ENCODE measurements around the gene AMH. TPM values are rescaled to one million over a fixed set of nuclear protein-coding genes. Genes with fewer than 3 reads are reported as not detected.
A peak's percentile ranks its signal among the peaks of the same experiment; 100 is the strongest.

Gene AMH
- total RNA-seq, 1 donor from 2014 or later, result 3.5 TPM

DNA sequence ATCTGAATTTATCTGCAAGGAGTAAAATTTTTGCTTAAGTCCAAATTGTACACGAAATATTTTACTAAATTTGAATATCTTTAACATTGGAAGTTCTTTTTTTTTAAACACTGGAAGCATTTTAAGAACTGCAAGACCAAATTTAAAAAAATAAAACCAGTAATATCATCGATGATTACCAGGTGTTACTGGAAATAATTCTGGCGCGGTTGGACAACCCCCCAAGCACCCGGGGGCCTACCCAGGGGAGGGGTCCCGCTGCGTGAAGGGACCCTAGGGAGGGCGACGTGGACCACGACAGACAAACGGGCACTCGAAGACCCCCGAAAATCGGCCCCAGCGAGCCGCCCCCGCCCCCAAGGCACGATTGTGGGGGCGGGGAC is 19.7 kb downstream of the AMH start:
- Mint-ChIP-seq H3K9me3 (peaks cover 1% of the 10 kb centered on the region), H3K27me3 (ENCODE audit: insufficient read depth, low read depth) (peaks cover 7% of the 10 kb centered on the region), H3K4me3 (peak overlapping the region; percentile 95), H3K4me1 (peaks cover 22% of the 10 kb centered on the region), H3K27ac (no peak overlapping the region), H3K36me3 (peaks cover 5% of the 10 kb centered on the region)
- H3K4me3 ChIP-seq, result peak overlapping the region; percentile 84
- peaks cover 38% of the 10 kb centered on the region for H3F3A ChIP-seq (ENCODE audit: low read depth)
- H3K9me3 ChIP-seq (ENCODE audit: low read depth), result no peaks in the 10 kb centered on the region
- peaks cover 44% of the 10 kb centered on the region for H4K20me1 ChIP-seq (ENCODE audit: low read depth)
- TF ChIP-seq, protein P1, sequence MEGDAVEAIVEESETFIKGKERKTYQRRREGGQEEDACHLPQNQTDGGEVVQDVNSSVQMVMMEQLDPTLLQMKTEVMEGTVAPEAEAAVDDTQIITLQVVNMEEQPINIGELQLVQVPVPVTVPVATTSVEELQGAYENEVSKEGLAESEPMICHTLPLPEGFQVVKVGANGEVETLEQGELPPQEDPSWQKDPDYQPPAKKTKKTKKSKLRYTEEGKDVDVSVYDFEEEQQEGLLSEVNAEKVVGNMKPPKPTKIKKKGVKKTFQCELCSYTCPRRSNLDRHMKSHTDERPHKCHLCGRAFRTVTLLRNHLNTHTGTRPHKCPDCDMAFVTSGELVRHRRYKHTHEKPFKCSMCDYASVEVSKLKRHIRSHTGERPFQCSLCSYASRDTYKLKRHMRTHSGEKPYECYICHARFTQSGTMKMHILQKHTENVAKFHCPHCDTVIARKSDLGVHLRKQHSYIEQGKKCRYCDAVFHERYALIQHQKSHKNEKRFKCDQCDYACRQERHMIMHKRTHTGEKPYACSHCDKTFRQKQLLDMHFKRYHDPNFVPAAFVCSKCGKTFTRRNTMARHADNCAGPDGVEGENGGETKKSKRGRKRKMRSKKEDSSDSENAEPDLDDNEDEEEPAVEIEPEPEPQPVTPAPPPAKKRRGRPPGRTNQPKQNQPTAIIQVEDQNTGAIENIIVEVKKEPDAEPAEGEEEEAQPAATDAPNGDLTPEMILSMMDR (IDR thresholded peaks at IDR 0.05), result no peak
- no peak for TF ChIP-seq EZH2 (IDR thresholded peaks at IDR 0.05)
- no peak for TF ChIP-seq EZH2phosphoT487 (IDR thresholded peaks at IDR 0.05)
- peak overlapping the region; percentile 12 for H3K9ac ChIP-seq
- H3K27ac ChIP-seq, result no peak overlapping the region
- no peaks in the 10 kb centered on the region for H3K27me3 ChIP-seq
- no peak overlapping the region for H2AFZ ChIP-seq (replicated peaks)
- H3K4me2 ChIP-seq, result peak overlapping the region; percentile 80
- H3K36me3 ChIP-seq, result no peaks in the 10 kb centered on the region
- peaks cover 50% of the 10 kb centered on the region for H3K79me2 ChIP-seq (ENCODE audit: low read depth)
- DNase-seq (ENCODE audit: low spot score), result no peak
- peaks cover 17% of the 10 kb centered on the region for H3K4me1 ChIP-seq

DNA sequence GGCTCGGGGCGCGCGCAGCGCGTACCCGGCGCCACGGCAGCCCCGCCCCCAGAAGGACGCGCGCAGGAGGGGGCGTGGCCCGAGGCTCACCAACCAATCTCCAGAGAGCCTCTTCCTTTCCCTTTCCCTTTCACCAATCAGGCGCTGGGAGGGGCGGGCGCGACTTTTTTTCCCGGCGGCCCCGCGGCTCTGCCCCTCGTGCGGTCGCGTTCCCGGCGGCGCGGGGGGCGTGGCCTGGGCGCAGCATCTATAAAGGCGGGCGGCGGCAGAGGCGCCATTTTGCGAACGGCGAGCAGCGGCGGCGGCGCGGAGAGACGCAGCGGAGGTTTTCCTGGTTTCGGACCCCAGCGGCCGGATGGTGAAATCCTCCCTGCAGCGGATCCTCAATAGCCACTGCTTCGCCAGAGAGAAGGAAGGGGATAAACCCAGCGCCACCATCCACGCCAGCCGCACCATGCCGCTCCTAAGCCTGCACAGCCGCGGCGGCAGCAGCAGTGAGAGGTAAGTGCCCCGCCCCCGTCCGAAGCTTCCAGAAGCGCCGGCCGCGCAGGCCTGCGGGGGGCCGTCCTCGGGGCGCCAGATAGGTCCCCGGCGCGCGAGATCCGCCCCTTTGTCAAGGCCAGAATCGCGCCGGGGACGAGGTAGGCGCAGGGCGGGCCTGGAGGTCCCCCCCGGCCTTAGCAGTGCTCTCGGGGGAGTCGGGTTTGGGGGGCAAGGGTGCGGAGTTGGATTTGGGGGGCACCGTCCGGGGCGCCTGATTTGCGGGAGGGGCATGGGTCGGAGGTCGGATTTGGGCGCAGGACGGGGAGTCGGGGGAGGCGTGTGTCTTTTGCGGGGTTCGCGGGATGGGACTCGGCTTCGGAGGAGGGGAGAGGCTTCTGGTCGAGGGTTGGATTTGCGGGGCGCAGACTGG is 20.4 kb downstream of the AMH start:
- peaks cover 5% of the 10 kb centered on the region for H3K36me3 Mint-ChIP-seq
- Histone ChIP-seq H3K4me3 (peak overlapping the region; percentile 84), H3F3A (ENCODE audit: low read depth) (peaks cover 38% of the 10 kb centered on the region), H3K79me2 (ENCODE audit: low read depth) (peaks cover 57% of the 10 kb centered on the region), H3K4me1 (peaks cover 17% of the 10 kb centered on the region), H3K27me3 (no peaks in the 10 kb centered on the region), H3K4me2 (peak overlapping the region; percentile 87), H3K9ac (peak overlapping the region; percentile 91), H3K36me3 (no peaks in the 10 kb centered on the region), H4K20me1 (ENCODE audit: low read depth) (peaks cover 50% of the 10 kb centered on the region), H3K9me3 (ENCODE audit: low read depth) (no peaks in the 10 kb centered on the region), H3K27ac (peak overlapping the region; percentile 44), H2AFZ (replicated peaks) (no peak overlapping the region)
- peaks cover 7% of the 10 kb centered on the region for H3K27me3 Mint-ChIP-seq (ENCODE audit: insufficient read depth, low read depth)
- H3K27ac Mint-ChIP-seq, result peak overlapping the region; percentile 53
- peaks cover 28% of the 10 kb centered on the region for H3K4me1 Mint-ChIP-seq
- no peak for TF ChIP-seq EZH2 (IDR thresholded peaks at IDR 0.05)
- peak; percentile 12 for TF ChIP-seq EZH2phosphoT487 (IDR thresholded peaks at IDR 0.05)
- peaks cover 1% of the 10 kb centered on the region for H3K9me3 Mint-ChIP-seq
- peak; percentile 98 for DNase-seq (ENCODE audit: low spot score)
- H3K4me3 Mint-ChIP-seq, result peak overlapping the region; percentile 95

DNA sequence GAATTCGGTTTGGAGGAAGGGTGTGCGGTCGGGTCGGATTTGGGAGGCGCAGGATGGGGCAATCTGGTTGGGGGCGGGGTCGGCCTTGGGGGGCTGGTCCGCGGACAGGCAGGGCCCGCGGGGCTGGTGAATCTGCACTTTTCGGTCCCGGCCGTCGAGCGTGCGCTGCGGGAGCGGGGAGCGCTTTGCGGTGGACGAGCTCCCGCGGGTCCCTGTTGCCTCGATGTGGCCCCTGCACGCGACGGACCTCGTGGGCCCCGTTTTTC is 21.0 kb downstream of the AMH start:
- Mint-ChIP-seq H3K9me3 (peaks cover 1% of the 10 kb centered on the region), H3K4me1 (peaks cover 31% of the 10 kb centered on the region), H3K27ac (peak overlapping the region; percentile 53), H3K4me3 (peak overlapping the region; percentile 95), H3K36me3 (peaks cover 5% of the 10 kb centered on the region), H3K27me3 (ENCODE audit: insufficient read depth, low read depth) (peaks cover 7% of the 10 kb centered on the region)
- peak; percentile 37 for DNase-seq (ENCODE audit: low spot score)
- no peaks in the 10 kb centered on the region for H3K27me3 ChIP-seq
- peaks cover 38% of the 10 kb centered on the region for H3F3A ChIP-seq (ENCODE audit: low read depth)
- no peak overlapping the region for H2AFZ ChIP-seq (replicated peaks)
- H3K9me3 ChIP-seq (ENCODE audit: low read depth), result no peaks in the 10 kb centered on the region
- peaks cover 55% of the 10 kb centered on the region for H4K20me1 ChIP-seq (ENCODE audit: low read depth)
- peak overlapping the region; percentile 91 for H3K9ac ChIP-seq
- peak overlapping the region; percentile 84 for H3K4me3 ChIP-seq
- H3K36me3 ChIP-seq, result no peaks in the 10 kb centered on the region
- peak overlapping the region; percentile 87 for H3K4me2 ChIP-seq
- H3K4me1 ChIP-seq, result peaks cover 17% of the 10 kb centered on the region
- peaks cover 57% of the 10 kb centered on the region for H3K79me2 ChIP-seq (ENCODE audit: low read depth)
- H3K27ac ChIP-seq, result peak overlapping the region; percentile 13
- TF ChIP-seq EZH2 (IDR thresholded peaks at IDR 0.05) (no peak), EZH2phosphoT487 (IDR thresholded peaks at IDR 0.05) (no peak)
- TF ChIP-seq, protein P1 (IDR thresholded peaks at IDR 0.05), result no peak
